Right lobe of liver (tissue), 4 donors: ENCODE data around the gene FAAP20.

Source experiments
- CTCF ChIP-seq, 4 donors: fragments of 200-600 bp in 3 of 4; fragments of 450-650 bp in 1 of 4; IDR thresholded peaks; one replicate each; pipeline versions ENCODE4 v1.5.1 to v1.8.0; 2016 to 2022; ENCODE audit warnings: antibody characterized with exemption in 4 of 4, mild to moderate bottlenecking in 2 of 4
- POLR2A ChIP-seq: fragments of 450-650 bp; IDR thresholded peaks from one replicate; pipeline ENCODE4 v1.6.1; 2017; ENCODE audit warnings: antibody characterized with exemption, mild to moderate bottlenecking
- donor health status: DM: no; HTN: no; CAD: no.
- donor health status: DM: no; HTN: no; CAD: no.
- donor health status: DM: no; HTN: yes; CAD: no.

GRCh38 chr1:2224631-2225428 lies 30.3 kb upstream of the FAAP20 start:
- no peak for TF ChIP-seq POLR2A
- TF ChIP-seq CTCF (IDR thresholded peaks at IDR 0.05): no peak
